ENCODE data around the gene WSCD2.
A peak's percentile ranks its signal among the peaks of the same experiment; 100 is the strongest.

Gene WSCD2

DNA sequence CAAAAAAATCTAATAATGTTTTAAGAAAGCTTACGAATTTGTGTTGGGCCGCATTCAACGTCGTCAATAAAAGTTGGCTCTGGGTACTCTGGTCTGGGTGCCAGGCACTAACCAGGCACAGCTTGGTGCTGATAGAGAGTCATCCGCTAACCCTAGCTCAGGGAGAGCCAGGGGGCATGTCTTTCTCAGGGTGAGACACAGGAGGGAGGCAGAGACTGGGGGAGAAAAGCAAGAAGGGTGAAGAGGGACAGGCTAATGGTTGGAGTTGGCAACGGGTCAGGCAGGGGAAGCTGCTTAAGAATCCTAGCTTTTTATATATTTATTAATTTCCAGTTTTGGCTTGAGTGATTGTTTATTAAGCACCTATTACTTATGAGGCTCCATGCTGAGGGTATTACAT lies 105.1 kb downstream of the WSCD2 start:
- TF ChIP-seq, protein P1, sequence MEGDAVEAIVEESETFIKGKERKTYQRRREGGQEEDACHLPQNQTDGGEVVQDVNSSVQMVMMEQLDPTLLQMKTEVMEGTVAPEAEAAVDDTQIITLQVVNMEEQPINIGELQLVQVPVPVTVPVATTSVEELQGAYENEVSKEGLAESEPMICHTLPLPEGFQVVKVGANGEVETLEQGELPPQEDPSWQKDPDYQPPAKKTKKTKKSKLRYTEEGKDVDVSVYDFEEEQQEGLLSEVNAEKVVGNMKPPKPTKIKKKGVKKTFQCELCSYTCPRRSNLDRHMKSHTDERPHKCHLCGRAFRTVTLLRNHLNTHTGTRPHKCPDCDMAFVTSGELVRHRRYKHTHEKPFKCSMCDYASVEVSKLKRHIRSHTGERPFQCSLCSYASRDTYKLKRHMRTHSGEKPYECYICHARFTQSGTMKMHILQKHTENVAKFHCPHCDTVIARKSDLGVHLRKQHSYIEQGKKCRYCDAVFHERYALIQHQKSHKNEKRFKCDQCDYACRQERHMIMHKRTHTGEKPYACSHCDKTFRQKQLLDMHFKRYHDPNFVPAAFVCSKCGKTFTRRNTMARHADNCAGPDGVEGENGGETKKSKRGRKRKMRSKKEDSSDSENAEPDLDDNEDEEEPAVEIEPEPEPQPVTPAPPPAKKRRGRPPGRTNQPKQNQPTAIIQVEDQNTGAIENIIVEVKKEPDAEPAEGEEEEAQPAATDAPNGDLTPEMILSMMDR (IDR thresholded peaks at IDR 0.05; ENCODE audit: extremely low read depth, insufficient read depth, missing control alignments) = peak; percentile 54
- in situ Hi-C loops (cut with MboI; ENCODE audit: low pct_unique_long_range_greater_than_20kb, low sequenced_read_pairs, unreplicated experiment) = no loop called here
- no peak for DNase-seq (ENCODE audit: low spot score)

DNA sequence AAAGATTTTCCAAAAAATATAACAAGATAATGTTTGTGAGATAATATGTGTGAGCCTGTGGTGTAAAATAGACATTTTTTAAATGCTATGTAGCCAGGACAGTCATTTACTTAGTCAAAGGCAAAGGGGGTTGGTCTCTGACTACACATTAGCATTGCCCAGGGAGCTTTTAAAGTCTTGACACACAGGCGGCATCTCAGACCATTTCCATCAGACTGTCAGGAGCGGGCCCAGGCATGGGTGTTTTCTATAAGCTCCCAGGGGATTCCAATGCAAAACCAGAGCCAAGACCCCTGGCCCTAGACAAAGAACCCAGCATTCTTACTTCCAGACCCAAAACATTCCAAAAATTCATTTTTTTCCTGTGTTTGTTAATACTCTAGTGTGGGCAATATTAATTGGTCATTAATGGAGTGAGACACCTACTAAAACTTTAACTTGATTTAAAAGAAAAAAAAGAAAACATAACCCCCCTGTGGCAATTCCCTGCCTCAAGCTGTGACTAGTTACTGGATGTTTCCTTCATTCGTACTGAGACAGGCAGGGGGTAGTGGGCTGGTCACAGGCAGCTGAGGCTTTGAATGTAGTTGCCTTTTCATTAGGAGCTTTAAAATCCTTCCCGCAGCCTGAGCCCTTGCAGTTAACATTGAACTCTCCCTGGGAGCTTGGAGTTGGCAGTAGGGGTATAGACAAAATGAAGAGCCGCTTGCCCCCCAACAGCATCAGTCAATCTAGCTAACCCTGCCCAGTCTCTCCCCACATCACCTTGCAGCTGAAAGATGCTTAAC lies 106.3 kb downstream of the WSCD2 start:
- no peak for DNase-seq (ENCODE audit: low spot score)
- in situ Hi-C loops (cut with MboI; ENCODE audit: low pct_unique_long_range_greater_than_20kb, low sequenced_read_pairs, unreplicated experiment) = no loop called here
- TF ChIP-seq, protein P1 (IDR thresholded peaks at IDR 0.05; ENCODE audit: extremely low read depth, insufficient read depth, missing control alignments) = no peak

DNA sequence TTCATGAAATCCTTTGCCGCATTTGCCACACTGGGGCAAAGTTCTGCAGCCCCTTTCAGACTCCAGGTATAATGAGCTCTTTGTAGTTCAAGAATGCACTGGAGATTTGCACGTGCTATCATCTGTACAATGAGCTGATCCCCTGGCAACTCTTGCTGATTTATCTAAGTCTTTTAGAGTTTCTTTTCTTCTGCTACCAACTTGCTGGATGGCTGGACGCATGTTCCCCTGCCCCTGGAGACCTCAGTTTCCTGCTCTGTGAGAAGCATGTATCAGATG lies 106.8 kb downstream of the WSCD2 start:
- TF ChIP-seq, protein P1 (IDR thresholded peaks at IDR 0.05; ENCODE audit: extremely low read depth, insufficient read depth, missing control alignments) = no peak
- no peak for DNase-seq (ENCODE audit: low spot score)
- in situ Hi-C loops (cut with MboI; ENCODE audit: low pct_unique_long_range_greater_than_20kb, low sequenced_read_pairs, unreplicated experiment) = no loop called here

DNA sequence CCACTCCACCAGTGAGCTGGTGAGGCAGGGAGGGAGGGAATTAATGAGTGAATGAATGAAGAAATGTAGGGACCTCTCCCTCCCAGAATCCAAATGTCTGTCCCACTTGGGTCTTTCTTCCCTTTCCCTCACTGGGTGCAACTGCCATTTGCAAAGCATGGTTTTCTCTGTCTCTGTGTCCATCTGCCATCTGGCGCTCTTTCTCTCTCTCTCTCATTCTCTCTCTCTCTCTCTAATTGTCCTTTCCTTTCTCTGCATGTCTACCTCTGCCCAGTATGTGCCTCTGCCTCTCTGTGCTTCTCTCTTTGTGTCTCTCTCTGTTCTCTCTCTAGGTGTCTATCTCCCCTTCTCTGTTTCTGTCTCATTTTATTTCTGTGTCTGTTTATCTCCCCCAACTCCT lies 107.3 kb downstream of the WSCD2 start:
- DNase-seq (ENCODE audit: low spot score) = no peak
- TF ChIP-seq, protein P1 (IDR thresholded peaks at IDR 0.05; ENCODE audit: extremely low read depth, insufficient read depth, missing control alignments) = no peak
- in situ Hi-C loops (cut with MboI; ENCODE audit: low pct_unique_long_range_greater_than_20kb, low sequenced_read_pairs, unreplicated experiment) = no loop called here

DNA sequence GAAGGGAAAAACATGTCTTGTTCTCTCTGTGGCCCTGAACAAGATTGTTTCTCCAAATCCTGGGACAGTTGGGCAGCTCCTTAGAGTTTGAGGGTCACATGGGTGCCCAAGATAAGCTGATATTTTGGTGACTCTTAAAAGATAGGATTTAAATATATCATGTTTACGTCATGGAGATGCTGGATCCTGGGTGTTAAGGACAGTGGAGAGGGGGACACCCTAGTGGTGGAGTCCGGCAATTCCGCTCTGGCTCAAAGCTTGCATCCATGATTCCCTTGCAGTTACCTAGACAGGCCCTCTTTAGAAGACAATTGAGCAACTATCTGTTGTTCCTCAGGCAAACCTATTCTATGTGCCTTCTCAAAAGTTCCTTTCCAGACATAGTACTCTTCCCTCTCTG lies 108.2 kb downstream of the WSCD2 start:
- no peak for DNase-seq (ENCODE audit: low spot score)
- TF ChIP-seq, protein P1 (IDR thresholded peaks at IDR 0.05; ENCODE audit: extremely low read depth, insufficient read depth, missing control alignments) = peak; percentile 11
- in situ Hi-C loops (cut with MboI; ENCODE audit: low pct_unique_long_range_greater_than_20kb, low sequenced_read_pairs, unreplicated experiment) = no loop called here

DNA sequence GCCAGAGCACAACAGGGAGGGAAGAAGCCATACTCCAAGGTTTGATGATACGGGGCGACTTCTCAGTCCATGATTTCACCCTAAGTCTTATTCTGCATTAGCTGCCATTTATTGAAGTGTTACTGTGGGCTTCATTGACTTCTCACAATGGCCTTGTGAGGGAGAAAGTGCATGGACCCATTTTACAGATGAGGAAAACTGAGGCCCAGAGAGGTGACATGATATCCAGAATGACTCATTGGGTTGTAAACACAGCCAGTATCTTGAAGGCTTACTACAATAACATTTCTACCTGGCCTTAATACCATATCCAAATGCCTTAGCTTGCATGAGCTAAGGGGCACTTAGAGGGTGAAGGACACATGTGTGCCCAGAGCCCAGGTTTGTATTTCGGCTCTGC lies 109.4 kb downstream of the WSCD2 start:
- in situ Hi-C loops (cut with MboI; ENCODE audit: low pct_unique_long_range_greater_than_20kb, low sequenced_read_pairs, unreplicated experiment) = no loop called here

More for the DNA sequence above, 109.4 kb downstream of the WSCD2 start:
- TF ChIP-seq, protein P1 (IDR thresholded peaks at IDR 0.05; ENCODE audit: extremely low read depth, insufficient read depth, missing control alignments) = no peak
- no peak for DNase-seq (ENCODE audit: low spot score)
